GM12878 (cell line): ENCODE results near the gene SNAI1. TPM values are rescaled to one million over a fixed set of nuclear protein-coding genes. Genes with fewer than 3 reads are reported as not detected.

Source experiments
- BCL3 ChIP-seq: IDR thresholded peaks from 2 replicates; pipeline ENCODE4 v1.6.1; 2011; ENCODE audit warnings: borderline replicate concordance, low read depth, mild to moderate bottlenecking, moderate library complexity, low read length; ENCODE audit not compliant: insufficient read depth, poor library complexity, severe bottlenecking
- EGR1 ChIP-seq, 2 experiments: IDR thresholded peaks; 1 replicate in 1 of 2; 2 replicates in 1 of 2; pipeline ENCODE4 v1.6.1; 2011 to 2012; ENCODE audit warnings: low read depth in 2 of 2, low read length in 2 of 2, borderline replicate concordance in 1 of 2, mild to moderate bottlenecking in 1 of 2, moderate library complexity in 1 of 2
- JUND ChIP-seq: IDR thresholded peaks from 2 replicates; pipeline ENCODE4 v1.6.1; 2012; ENCODE audit warnings: low read depth, mild to moderate bottlenecking, low read length, improper control_type of control experiment, moderate library complexity
- POLR2A ChIP-seq: IDR thresholded peaks from 2 replicates; pipeline ENCODE4 v1.6.1; 2011; ENCODE audit warnings: low read depth, mild to moderate bottlenecking, low read length
- RUNX3 ChIP-seq: IDR thresholded peaks from 2 replicates; pipeline ENCODE4 v1.6.1; 2012; ENCODE audit warnings: low read length, inconsistent platforms
- ZNF687 ChIP-seq: fragments of 450-650 bp; IDR thresholded peaks from 2 replicates; pipeline ENCODE4 v1.6.1; 2017; ENCODE audit warnings: mild to moderate bottlenecking, moderate library complexity
- polyA plus RNA-seq, 11 experiments: library from polyadenylated mRNA; depleted of rRNA in 4 of 11; unstranded in 6 of 11; stranded (reverse) in 5 of 11; fragments of >200 nt; fragmentation: Nextera tagmentation in 4 of 11; fragmentation: Illumina TruSeq in 1 of 11; extraction: Ambion mirVana in 4 of 11; extraction: Trizol in 1 of 11; gene quantifications; 1 replicate in 1 of 11; 2 replicates in 10 of 11; pipeline versions ENCODE4 v1.2.1 to v1.2.3, GENCODE V29; 2011 to 2016; ENCODE audit warnings: inconsistent platforms in 2 of 11, missing spikeins in 2 of 11, low read depth in 1 of 11
- total RNA-seq, 4 experiments: library from RNA; depleted of rRNA in 3 of 4; stranded (reverse); fragments of >200 nt in 3 of 4; fragmentation: Illumina TruSeq in 1 of 4; extraction: Trizol in 1 of 4; gene quantifications; 2 replicates each; pipeline versions ENCODE4 v1.2.1 to v1.2.3, GENCODE V29; 2013 to 2021

The SNAI1 gene
- total and polyA plus RNA-seq, 10 of the 15 experiments (the other 5 are each of a cell fraction or from before 2014, with no cell fraction given), result 0.11 to 0.79 (median 0.24) TPM; not detected in 2

GRCh38 chr20:49986049-49986448 lies 3.3 kb downstream of the SNAI1 start (continued):
- TF ChIP-seq JUND, result no peak
- TF ChIP-seq POLR2A, result no peak
- no peak for TF ChIP-seq ZNF687
- TF ChIP-seq RUNX3, result no peak
- TF ChIP-seq BCL3, result no peak
- TF ChIP-seq EGR1 (IDR thresholded peaks at IDR 0.05; ENCODE audit: borderline replicate concordance in 1 of 2, low read depth in 2 of 2, low read length in 2 of 2), result no peak
